MM.1S (cell line): ENCODE data around the gene IREB2.

Experiments
- DNase-seq: peaks from one replicate; pipeline ENCODE4 v3.0.0-alpha.2; 2015
- H2AFZ ChIP-seq: fragments of 300-600 bp; sonication (generic); 2 replicates; pipeline ENCODE4 v1.6.0; 2016; ENCODE audit warnings: antibody characterized with exemption, low read length
- H3F3A ChIP-seq: fragments of 300-600 bp; sonication (generic); 2 replicates; pipeline ENCODE4 v1.6.1; 2016; ENCODE audit warnings: mild to moderate bottlenecking, antibody characterized with exemption, low read length, moderate library complexity, mixed read lengths; ENCODE audit not compliant: insufficient read depth
- H3K27ac ChIP-seq: fragments of 300-600 bp; sonication (generic); 2 replicates; pipeline ENCODE4 v1.5.1; 2016; ENCODE audit warnings: mild to moderate bottlenecking, low read length
- H3K27me3 ChIP-seq: fragments of 300-600 bp; sonication (generic); replicated peaks from 2 replicates; pipeline ENCODE4 v1.6.0; 2016; ENCODE audit warnings: low read length; ENCODE audit not compliant: insufficient read depth
- H3K36me3 ChIP-seq: fragments of 300-600 bp; sonication (generic); replicated peaks from 2 replicates; pipeline ENCODE4 v1.6.1; 2016; ENCODE audit warnings: mild to moderate bottlenecking, low read length, mixed read lengths; ENCODE audit not compliant: insufficient read depth
- H3K4me1 ChIP-seq: fragments of 300-600 bp; sonication (generic); 2 replicates; pipeline ENCODE4 v1.6.1; 2016; ENCODE audit warnings: low read length, mixed read lengths
- H3K4me2 ChIP-seq: fragments of 300-600 bp; sonication (generic); 2 replicates; pipeline ENCODE4 v1.6.0; 2016; ENCODE audit warnings: low read depth, low read length
- H3K4me3 ChIP-seq: fragments of 300-600 bp; sonication (generic); 2 replicates; pipeline ENCODE4 v1.5.1; 2016; ENCODE audit warnings: low read length, mixed read lengths
- H3K79me2 ChIP-seq: fragments of 300-600 bp; sonication (generic); 2 replicates; pipeline ENCODE4 v1.6.1; 2016; ENCODE audit warnings: mixed run types, low read length, mixed read lengths
- H3K9ac ChIP-seq: fragments of 300-600 bp; sonication (generic); 2 replicates; pipeline ENCODE4 v1.6.1; 2016; ENCODE audit warnings: low read length, mixed read lengths
- H3K9me2 ChIP-seq: fragments of 300-600 bp; sonication (generic); replicated peaks from 2 replicates; pipeline ENCODE4 v1.6.1; 2016; ENCODE audit warnings: mild to moderate bottlenecking, low read length, mixed read lengths; ENCODE audit not compliant: insufficient read depth
- H3K9me3 ChIP-seq: fragments of 300-600 bp; sonication (generic); replicated peaks from 2 replicates; pipeline ENCODE4 v1.6.1; 2016; ENCODE audit warnings: mild to moderate bottlenecking, low read length, mixed read lengths; ENCODE audit not compliant: insufficient read depth
- H4K20me1 ChIP-seq: fragments of 300-600 bp; sonication (generic); 2 replicates; pipeline ENCODE4 v1.6.1; 2016; ENCODE audit warnings: mild to moderate bottlenecking, low read length, moderate library complexity, mixed read lengths; ENCODE audit not compliant: insufficient read depth
- CTCF ChIP-seq: fragments of 300-600 bp; sonication (generic); IDR thresholded peaks from 2 replicates; pipeline ENCODE4 v1.5.1; 2016; ENCODE audit warnings: antibody characterized with exemption, low read length, mixed read lengths
- EZH2 ChIP-seq: fragments of 300-600 bp; sonication (generic); optimal IDR thresholded peaks from 2 replicates; pipeline ENCODE3; 2017; ENCODE audit warnings: low read depth, mild to moderate bottlenecking, antibody characterized with exemption, low read length, mixed read lengths
- EZH2phosphoT487 ChIP-seq: fragments of 300-600 bp; sonication (generic); IDR thresholded peaks from 2 replicates; pipeline ENCODE4 v1.6.1; 2018; ENCODE audit warnings: antibody characterized with exemption, low read length

The IREB2 gene

GRCh38 chr15:78542647-78543046 is 104.6 kb downstream of the IREB2 start:
- Histone ChIP-seq H3K36me3 (peaks cover 23% of the 10 kb centered on the region; the same call in 1 of the 2 replicates), H3K4me2 (0 out of 2 replicates have a peak overlapping the region, but pooled peaks have one; percentile 73), H3K4me3 (no peak overlapping the region), H4K20me1 (no peaks in the 10 kb centered on the region), H3K9me2 (no peaks in the 10 kb centered on the region), H2AFZ (no peak overlapping the region), H3K79me2 (peaks cover 61% of the 10 kb centered on the region), H3K27me3 (no peaks in the 10 kb centered on the region), H3K9me3 (no peaks in the 10 kb centered on the region), H3F3A (peaks cover 29% of the 10 kb centered on the region), H3K9ac (no peak overlapping the region), H3K27ac (no peak overlapping the region), H3K4me1 (peaks cover 11% of the 10 kb centered on the region)
- no peak for DNase-seq
- no peak for TF ChIP-seq CTCF
- TF ChIP-seq EZH2phosphoT487, result no peak
- no peak for TF ChIP-seq EZH2

DNA sequence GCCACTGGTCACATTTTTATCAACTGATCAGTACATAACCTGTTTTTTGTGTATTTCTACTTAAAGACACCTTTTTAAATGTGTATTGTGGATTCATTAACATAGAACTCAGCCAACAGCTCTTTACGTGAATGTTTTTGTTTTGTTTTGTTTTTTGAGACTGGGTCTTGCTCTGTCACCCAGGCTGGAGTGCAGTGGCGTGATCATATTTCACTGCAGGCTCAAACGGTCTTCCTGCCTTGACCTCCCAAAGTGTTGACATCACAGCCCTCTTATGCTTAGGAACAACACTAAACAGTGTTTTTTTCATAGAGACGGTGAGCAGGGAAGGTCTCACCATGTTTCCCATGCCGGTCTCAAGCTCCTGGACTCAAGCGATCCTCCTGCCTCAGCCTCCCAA is 112.2 kb downstream of the IREB2 start:
- Histone ChIP-seq H3K27me3 (no peaks in the 10 kb centered on the region), H3K27ac (no peak overlapping the region; the same call in 1 of the 2 replicates), H3K9ac (no peak overlapping the region), H3K36me3 (peaks cover 18% of the 10 kb centered on the region; the same call in 1 of the 2 replicates), H3K4me3 (no peak overlapping the region), H3F3A (peaks cover 30% of the 10 kb centered on the region), H3K4me2 (no peak overlapping the region), H4K20me1 (no peaks in the 10 kb centered on the region), H3K4me1 (peaks cover 34% of the 10 kb centered on the region), H2AFZ (no peak overlapping the region), H3K9me3 (no peaks in the 10 kb centered on the region), H3K9me2 (no peaks in the 10 kb centered on the region), H3K79me2 (peaks cover 16% of the 10 kb centered on the region)
- TF ChIP-seq EZH2phosphoT487 (no peak), EZH2 (no peak), CTCF (no peak)
- DNase-seq, result no peak

- H2AFZ ChIP-seq, result no peak overlapping the region
- H3K27me3 ChIP-seq, result no peaks in the 10 kb centered on the region
- peaks cover 34% of the 10 kb centered on the region for H3K4me1 ChIP-seq
- H3K4me3 ChIP-seq, result no peak overlapping the region
- H4K20me1 ChIP-seq, result no peaks in the 10 kb centered on the region
- H3K4me2 ChIP-seq, result peak overlapping the region; percentile 60
- H3F3A ChIP-seq, result peaks cover 29% of the 10 kb centered on the region
- peaks cover 9% of the 10 kb centered on the region for H3K79me2 ChIP-seq
- peak overlapping the region; percentile 65 for H3K27ac ChIP-seq
- DNase-seq, result no peak
- TF ChIP-seq CTCF (no peak), EZH2 (no peak), EZH2phosphoT487 (no peak)
- H3K9me3 ChIP-seq, result no peaks in the 10 kb centered on the region
- no peaks in the 10 kb centered on the region for H3K9me2 ChIP-seq
- peaks cover 11% of the 10 kb centered on the region; the same call in 1 of the 2 replicates for H3K36me3 ChIP-seq
- 0 out of 2 replicates have a peak overlapping the region, but pooled peaks have one; percentile 36 for H3K9ac ChIP-seq
These were observed 112.8 kb downstream of the IREB2 start for GRCh38 chr15:78550815-78551214.
